Right lobe of liver (tissue), 6 donors: ENCODE measurements around the gene PTH1R. TPM values are rescaled to one million over a fixed set of nuclear protein-coding genes. Genes with fewer than 3 reads are reported as not detected.

ENCODE experiments used
- ATAC-seq, 4 donors: fragments of 200-7000 bp; cut with Tn5 transposase; one replicate each; pipeline ENCODE4 v1.9.1; 2020; ENCODE audit warnings: mild to moderate bottlenecking in 4 of 4, moderate library complexity in 4 of 4
- DNase-seq, 3 donors: peaks; one replicate each; pipeline ENCODE4 v3.0.0-alpha.2; 2020
- H3K27ac ChIP-seq, 3 donors: fragments of 200-600 bp; one replicate each; pipeline ENCODE4 v1.8.0; 2022
- H3K27me3 ChIP-seq, 2 donors: fragments of 200-600 bp; one replicate each; pipeline ENCODE4 v1.8.0; 2022
- H3K36me3 ChIP-seq, 4 donors: fragments of 200-600 bp; sonication (generic) in 1 of 4; one replicate each; pipeline versions ENCODE4 v1.5.1 to v1.8.0; 2017 to 2022; ENCODE audit warnings: control low read depth in 1 of 4
- H3K4me1 ChIP-seq, 4 donors: fragments of 200-600 bp; sonication (generic) in 1 of 4; one replicate each; pipeline versions ENCODE4 v1.5.1 to v1.8.0; 2017 to 2022; ENCODE audit warnings: control low read depth in 1 of 4
- H3K4me3 ChIP-seq, 3 donors: fragments of 200-600 bp; one replicate each; pipeline ENCODE4 v1.8.0; 2022
- H3K9me3 ChIP-seq, 4 donors: fragments of 200-600 bp; sonication (generic) in 1 of 4; one replicate each; pipeline versions ENCODE4 v1.5.1 to v1.8.0; 2017 to 2022; ENCODE audit warnings: control low read depth in 1 of 4
- POLR2A ChIP-seq: fragments of 450-650 bp; IDR thresholded peaks from one replicate; pipeline ENCODE4 v1.6.1; 2017; ENCODE audit warnings: antibody characterized with exemption, mild to moderate bottlenecking
- WGBS: methylation state at CpG from one replicate; pipeline ENCODE4 v1.1.6; 2018; ENCODE audit warnings: low coverage, low lambda C conversion rate; ENCODE audit not compliant: insufficient coverage; ENCODE audit errors: missing lambda C conversion rate; 5-methylcytosine and 5-hydroxymethylcytosine counted together
- intact Hi-C, 2 donors: fragments of 100-400 bp; cut with DNase I; formaldehyde crosslinking; loops; one replicate each; pipeline versions ENCODE4 v1.11.2 to v1.14.1; 2022
- total RNA-seq, 6 experiments: library from RNA; depleted of rRNA in 2 of 6; stranded (reverse); fragments of >200 nt in 2 of 6; fragmentation: NEBNext Ultra II Directional in 3 of 6; extraction: Animal tissue kit (Norgen Biotek cat#: 25700) in 3 of 6; gene quantifications; one replicate each; pipeline versions ENCODE4 v1.1.0 to v1.2.4, GENCODE V29; 2016 to 2023
- TF ChIP-seq, protein P1 (sequence below), 4 donors: fragments of 200-600 bp in 3 of 4; fragments of 450-650 bp in 1 of 4; IDR thresholded peaks; one replicate each; pipeline versions ENCODE4 v1.5.1 to v1.8.0; 2016 to 2022; ENCODE audit warnings: antibody characterized with exemption in 4 of 4, mild to moderate bottlenecking in 2 of 4
- donor health status: DM: no; HTN: yes; CAD: no.
- donor health status: DM: no; HTN: no; CAD: no.
- donor health status: DM: no; HTN: no; CAD: no.
- donor health status: DM: no; HTN: yes; CAD: no.
- donor health status: DM: no; HTN: yes; CAD: no.

PTH1R gene
- total RNA-seq, 6 experiments from 2014 or later: 6.1 to 32.5 (median 16.0) TPM

DNA sequence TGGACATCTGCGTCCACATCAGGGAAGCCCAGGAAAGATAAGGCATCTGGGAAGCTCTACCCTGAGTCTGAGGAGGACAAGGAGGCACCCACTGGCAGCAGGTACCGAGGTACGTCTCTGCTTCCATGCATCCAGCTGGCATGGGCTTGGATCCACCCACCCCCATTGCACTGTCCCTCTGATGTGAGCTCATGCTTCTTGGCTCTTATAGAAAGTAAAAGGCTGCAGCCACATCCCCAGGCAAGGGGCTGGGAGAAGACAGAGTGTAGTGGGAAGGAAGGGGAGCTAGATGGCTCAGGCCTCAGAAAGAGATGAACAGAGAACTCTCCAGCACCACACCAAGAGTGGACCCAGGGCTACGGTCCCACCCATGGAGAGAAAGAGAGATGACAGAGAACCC, 18.2 kb downstream of the PTH1R start:
- Histone ChIP-seq H3K27ac (no peak overlapping the region), H3K36me3 (no peaks in the 10 kb centered on the region), H3K4me1 (peaks cover 0 to 6% (median 2%) of the 10 kb centered on the region in 4 donors), H3K9me3 (no peaks in the 10 kb centered on the region), H3K27me3 (no peaks in the 10 kb centered on the region), H3K4me3 (no peak overlapping the region)
- WGBS: 62% methylated on average over 3 of the region's 4 CpGs
- DNase-seq: peak in 2 of 3 donors; percentile 10 to 15
- no peak for ATAC-seq
- intact Hi-C loops: loop anchor here in 1 of 2 donors (5.0 kb wide), 1 partner anchor 33 kb away; the partner anchor contains the start of gene MYL3
- TF ChIP-seq POLR2A: no peak
- TF ChIP-seq, protein P1, sequence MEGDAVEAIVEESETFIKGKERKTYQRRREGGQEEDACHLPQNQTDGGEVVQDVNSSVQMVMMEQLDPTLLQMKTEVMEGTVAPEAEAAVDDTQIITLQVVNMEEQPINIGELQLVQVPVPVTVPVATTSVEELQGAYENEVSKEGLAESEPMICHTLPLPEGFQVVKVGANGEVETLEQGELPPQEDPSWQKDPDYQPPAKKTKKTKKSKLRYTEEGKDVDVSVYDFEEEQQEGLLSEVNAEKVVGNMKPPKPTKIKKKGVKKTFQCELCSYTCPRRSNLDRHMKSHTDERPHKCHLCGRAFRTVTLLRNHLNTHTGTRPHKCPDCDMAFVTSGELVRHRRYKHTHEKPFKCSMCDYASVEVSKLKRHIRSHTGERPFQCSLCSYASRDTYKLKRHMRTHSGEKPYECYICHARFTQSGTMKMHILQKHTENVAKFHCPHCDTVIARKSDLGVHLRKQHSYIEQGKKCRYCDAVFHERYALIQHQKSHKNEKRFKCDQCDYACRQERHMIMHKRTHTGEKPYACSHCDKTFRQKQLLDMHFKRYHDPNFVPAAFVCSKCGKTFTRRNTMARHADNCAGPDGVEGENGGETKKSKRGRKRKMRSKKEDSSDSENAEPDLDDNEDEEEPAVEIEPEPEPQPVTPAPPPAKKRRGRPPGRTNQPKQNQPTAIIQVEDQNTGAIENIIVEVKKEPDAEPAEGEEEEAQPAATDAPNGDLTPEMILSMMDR (IDR thresholded peaks at IDR 0.05): no peak

DNA sequence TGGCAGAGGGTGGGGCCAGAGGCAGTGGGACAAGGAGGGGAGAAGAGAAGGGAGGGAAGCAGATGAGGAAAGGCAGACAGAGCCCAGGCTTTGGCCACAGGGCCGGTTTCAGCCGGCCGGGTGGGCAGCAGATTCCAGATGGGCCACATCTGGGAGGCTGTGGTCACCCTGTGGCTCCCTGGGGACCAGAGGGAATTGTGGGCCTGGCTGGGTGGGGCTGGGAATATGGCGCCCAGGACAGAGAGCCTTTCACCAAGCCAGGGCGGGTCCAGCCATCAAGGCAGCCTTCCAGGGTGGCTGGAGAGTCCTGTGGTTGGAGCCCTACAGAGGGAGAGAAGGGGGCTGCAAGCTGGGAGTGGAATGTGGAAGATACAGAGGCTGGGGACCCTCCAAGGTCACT, 18.9 kb downstream of the PTH1R start:
- whole genome bisulfite sequencing: 82% methylated on average over 2 of the region's 5 CpGs
- peak in 2 of 3 donors; percentile 7 to 38 for DNase-seq
- intact Hi-C loops: loop anchor here in 1 of 2 donors (5.0 kb wide), 1 partner anchor 34 kb away; the partner anchor contains the start of gene MYL3

DNA sequence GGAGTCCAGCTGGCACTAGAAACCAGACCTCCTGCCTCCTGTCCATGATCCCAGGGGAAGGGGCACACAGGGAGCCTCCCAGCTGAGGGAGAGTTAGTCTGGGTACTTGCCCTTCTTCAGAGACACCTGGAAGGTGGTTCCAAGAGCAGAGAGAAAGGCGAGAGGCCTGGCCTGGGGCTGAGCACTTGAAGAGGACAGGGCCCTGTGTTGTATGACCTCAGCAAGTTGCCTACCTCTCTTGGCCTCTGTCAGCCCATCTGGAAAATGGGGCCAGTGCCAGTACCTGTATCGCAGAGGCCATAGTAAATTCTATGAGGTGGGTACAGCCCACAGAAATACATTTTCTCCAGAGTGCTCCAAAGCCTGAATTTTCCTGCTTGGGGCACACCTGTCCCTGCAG, 19.5 kb downstream of the PTH1R start:
- ATAC-seq (no peak), DNase-seq (peak in 2 of 3 donors; percentile 3 to 26)
- Histone ChIP-seq H3K36me3 (no peaks in the 10 kb centered on the region), H3K4me3 (no peak overlapping the region), H3K4me1 (peaks cover 0 to 3% (median under 1%) of the 10 kb centered on the region in 4 donors), H3K27me3 (no peaks in the 10 kb centered on the region), H3K9me3 (no peaks in the 10 kb centered on the region), H3K27ac (no peak overlapping the region)
- intact Hi-C loops: loop anchor here in 1 of 2 donors (5.0 kb wide), 1 partner anchor 35 kb away; the partner anchor contains the start of gene MYL3
- WGBS: 100% methylated on average over 2 of the region's 2 CpGs
- TF ChIP-seq, protein P1 (IDR thresholded peaks at IDR 0.05): no peak
- no peak for TF ChIP-seq POLR2A

More for the DNA sequence above, 18.9 kb downstream of the PTH1R start:
- Histone ChIP-seq H3K9me3 (no peaks in the 10 kb centered on the region), H3K4me3 (no peak overlapping the region), H3K4me1 (peaks cover 0 to 6% (median 2%) of the 10 kb centered on the region in 4 donors), H3K27ac (no peak overlapping the region), H3K36me3 (no peaks in the 10 kb centered on the region), H3K27me3 (no peaks in the 10 kb centered on the region)
- TF ChIP-seq, protein P1 (IDR thresholded peaks at IDR 0.05): no peak
- no peak for TF ChIP-seq POLR2A
- ATAC-seq: no peak

DNA sequence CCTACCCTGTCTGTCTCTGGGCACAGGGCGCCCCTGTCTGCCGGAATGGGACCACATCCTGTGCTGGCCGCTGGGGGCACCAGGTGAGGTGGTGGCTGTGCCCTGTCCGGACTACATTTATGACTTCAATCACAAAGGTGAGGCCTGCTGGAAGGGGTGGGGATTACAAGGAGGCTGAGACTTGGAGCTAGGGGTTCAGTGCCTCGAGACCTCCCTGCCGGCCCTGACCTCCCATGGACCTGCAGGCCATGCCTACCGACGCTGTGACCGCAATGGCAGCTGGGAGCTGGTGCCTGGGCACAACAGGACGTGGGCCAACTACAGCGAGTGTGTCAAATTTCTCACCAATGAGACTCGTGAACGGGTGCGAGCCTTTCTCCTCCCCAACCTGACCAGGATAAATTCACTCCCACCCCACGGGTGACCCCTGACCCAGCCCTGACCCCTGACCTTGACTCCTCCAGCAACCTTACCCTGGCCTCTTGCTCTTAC, 20.4 kb downstream of the PTH1R start:
- H3K36me3 ChIP-seq: no peaks in the 10 kb centered on the region
- no peak overlapping the region for H3K27ac ChIP-seq
- intact Hi-C loops: loop anchor here in 1 of 2 donors (5.0 kb wide), 1 partner anchor 36 kb away; the partner anchor contains the start of gene MYL3
- WGBS: 73% methylated on average over 4 of the region's 15 CpGs
- TF ChIP-seq, protein P1 (IDR thresholded peaks at IDR 0.05): no peak
- TF ChIP-seq POLR2A: no peak
- H3K4me3 ChIP-seq: no peak overlapping the region
- H3K9me3 ChIP-seq: no peaks in the 10 kb centered on the region
- no peaks in the 10 kb centered on the region for H3K27me3 ChIP-seq
- no peaks in the 10 kb centered on the region for H3K4me1 ChIP-seq
- no peak for ATAC-seq
- DNase-seq: peak in 2 of 3 donors; percentile 9 to 31
